GM12878 (cell line): ENCODE measurements around the gene RHOC.

ENCODE experiments used
- EP300 ChIP-seq, 2 experiments: fragments of 150-350 bp in 1 of 2; IDR thresholded peaks; 2 replicates each; pipeline ENCODE4 v1.6.1; 2011 to 2012; ENCODE audit warnings: low read depth in 2 of 2, low read length in 2 of 2, borderline replicate concordance in 1 of 2, improper control_type of control experiment in 1 of 2, inconsistent platforms in 1 of 2; ENCODE audit not compliant: control insufficient read depth in 1 of 2
- JUND ChIP-seq: IDR thresholded peaks from 2 replicates; pipeline ENCODE4 v1.6.1; 2012; ENCODE audit warnings: low read depth, mild to moderate bottlenecking, low read length, improper control_type of control experiment, moderate library complexity
- KDM1A ChIP-seq: fragments of 200-600 bp; sonication (generic); IDR thresholded peaks from 2 replicates; pipeline ENCODE4 v1.6.1; 2016; ENCODE audit warnings: borderline replicate concordance
- POLR2A ChIP-seq: IDR thresholded peaks from 2 replicates; pipeline ENCODE4 v1.6.1; 2011; ENCODE audit warnings: low read depth, mild to moderate bottlenecking, low read length
- RCOR1 ChIP-seq: conservative IDR thresholded peaks from 2 replicates; pipeline ENCODE4 v1.6.1; 2012; ENCODE audit warnings: low read depth, low read length, improper control_type of control experiment
- SMC3 ChIP-seq: IDR thresholded peaks from 2 replicates; pipeline ENCODE4 v1.6.1; 2011; ENCODE audit warnings: low read length, improper control_type of control experiment, borderline replicate concordance
- SP1 ChIP-seq: IDR thresholded peaks from one replicate; pipeline ENCODE4 v1.6.1; 2011; ENCODE audit warnings: low read depth, low read length
- TAF1 ChIP-seq: IDR thresholded peaks from 2 replicates; pipeline ENCODE4 v1.6.1; 2011; ENCODE audit warnings: mild to moderate bottlenecking, low read depth, low read length, borderline replicate concordance
- ZNF274 ChIP-seq: IDR thresholded peaks from one replicate; pipeline ENCODE4 v1.8.0; 2011; ENCODE audit not compliant: insufficient read length, insufficient read depth
- TF ChIP-seq, protein P1 (sequence below), 3 experiments: IDR thresholded peaks in 2 of 3; conservative IDR thresholded peaks in 1 of 3; 2 replicates each; pipeline ENCODE4 v1.5.1; 2011; ENCODE audit warnings: low read depth in 3 of 3, low read length in 3 of 3, mild to moderate bottlenecking in 3 of 3, control low read depth in 2 of 3, moderate library complexity in 2 of 3, inconsistent platforms in 1 of 3, mixed read lengths in 1 of 3; ENCODE audit not compliant: control insufficient read depth in 2 of 3, insufficient read depth in 1 of 3; ENCODE audit errors: extremely low read depth in 1 of 3

- TF ChIP-seq KDM1A (no peak), EP300 (IDR thresholded peaks at IDR 0.05; ENCODE audit: borderline replicate concordance in 1 of 2, control insufficient read depth in 1 of 2, low read depth in 2 of 2, low read length in 2 of 2) (no peak), RCOR1 (no peak), ZNF274 (no peak), JUND (no peak), POLR2A (no peak), SP1 (no peak), SMC3 (no peak), TAF1 (no peak)
- TF ChIP-seq, protein P1, sequence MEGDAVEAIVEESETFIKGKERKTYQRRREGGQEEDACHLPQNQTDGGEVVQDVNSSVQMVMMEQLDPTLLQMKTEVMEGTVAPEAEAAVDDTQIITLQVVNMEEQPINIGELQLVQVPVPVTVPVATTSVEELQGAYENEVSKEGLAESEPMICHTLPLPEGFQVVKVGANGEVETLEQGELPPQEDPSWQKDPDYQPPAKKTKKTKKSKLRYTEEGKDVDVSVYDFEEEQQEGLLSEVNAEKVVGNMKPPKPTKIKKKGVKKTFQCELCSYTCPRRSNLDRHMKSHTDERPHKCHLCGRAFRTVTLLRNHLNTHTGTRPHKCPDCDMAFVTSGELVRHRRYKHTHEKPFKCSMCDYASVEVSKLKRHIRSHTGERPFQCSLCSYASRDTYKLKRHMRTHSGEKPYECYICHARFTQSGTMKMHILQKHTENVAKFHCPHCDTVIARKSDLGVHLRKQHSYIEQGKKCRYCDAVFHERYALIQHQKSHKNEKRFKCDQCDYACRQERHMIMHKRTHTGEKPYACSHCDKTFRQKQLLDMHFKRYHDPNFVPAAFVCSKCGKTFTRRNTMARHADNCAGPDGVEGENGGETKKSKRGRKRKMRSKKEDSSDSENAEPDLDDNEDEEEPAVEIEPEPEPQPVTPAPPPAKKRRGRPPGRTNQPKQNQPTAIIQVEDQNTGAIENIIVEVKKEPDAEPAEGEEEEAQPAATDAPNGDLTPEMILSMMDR (IDR thresholded peaks at IDR 0.05 in 2 of 3, conservative IDR thresholded peaks at IDR 0.05 in 1 of 3; ENCODE audit: control insufficient read depth in 2 of 3, extremely low read depth in 1 of 3, insufficient read depth in 1 of 3, low read depth in 3 of 3, low read length in 3 of 3), result no peak
Measured at GRCh38 chr1:112712701-112713128, 5.8 kb upstream of the RHOC start.
